ENCODE measurements around the gene KLHDC3.
"Not testable (repeated sequence)": the region's sequence is repeated elsewhere in the genome, so short reads cannot be mapped to it uniquely, and the experiment has no call there.

KLHDC3 gene

DNA sequence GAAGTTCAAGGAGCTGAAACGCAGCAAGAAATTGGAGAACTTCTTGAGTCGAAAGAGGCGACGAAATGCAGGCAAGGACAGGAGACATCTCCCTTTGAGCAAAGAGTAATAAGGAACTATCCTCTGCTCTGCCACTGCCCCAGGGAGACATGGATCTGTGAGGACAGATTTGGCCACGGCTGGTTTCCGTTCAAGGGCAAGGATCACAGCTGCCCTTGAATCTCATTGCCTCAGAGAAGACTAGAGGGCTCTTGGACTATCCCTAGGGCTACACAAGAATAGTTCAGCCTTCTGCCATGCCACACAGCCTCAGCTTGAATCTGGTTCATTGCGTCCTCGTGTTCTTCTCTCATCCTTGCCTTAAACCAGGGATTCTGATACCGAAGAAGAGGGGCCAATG lies 15.1 kb downstream of the KLHDC3 start:
- DNase-seq, result no peak

DNA sequence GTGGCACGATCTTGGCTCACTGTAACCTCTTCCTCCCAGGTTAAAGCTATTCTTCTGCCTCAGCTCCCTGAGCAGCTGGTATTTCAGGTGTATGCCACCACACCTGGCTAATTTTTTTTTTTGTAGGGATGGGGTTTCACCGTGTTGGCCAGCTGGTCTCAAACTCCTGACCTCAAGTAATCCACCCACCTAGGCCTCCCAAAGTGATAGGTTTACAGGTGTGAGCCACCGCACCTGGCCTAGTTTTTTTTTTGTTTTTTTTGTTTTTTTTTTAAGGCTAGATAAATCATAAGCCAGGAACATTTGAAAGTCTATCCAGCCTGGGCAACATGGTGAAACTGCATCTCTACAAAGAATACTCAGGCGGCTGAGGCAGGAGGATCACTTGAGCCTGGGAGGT lies 18.3 kb downstream of the KLHDC3 start:
- no peak for DNase-seq

DNA sequence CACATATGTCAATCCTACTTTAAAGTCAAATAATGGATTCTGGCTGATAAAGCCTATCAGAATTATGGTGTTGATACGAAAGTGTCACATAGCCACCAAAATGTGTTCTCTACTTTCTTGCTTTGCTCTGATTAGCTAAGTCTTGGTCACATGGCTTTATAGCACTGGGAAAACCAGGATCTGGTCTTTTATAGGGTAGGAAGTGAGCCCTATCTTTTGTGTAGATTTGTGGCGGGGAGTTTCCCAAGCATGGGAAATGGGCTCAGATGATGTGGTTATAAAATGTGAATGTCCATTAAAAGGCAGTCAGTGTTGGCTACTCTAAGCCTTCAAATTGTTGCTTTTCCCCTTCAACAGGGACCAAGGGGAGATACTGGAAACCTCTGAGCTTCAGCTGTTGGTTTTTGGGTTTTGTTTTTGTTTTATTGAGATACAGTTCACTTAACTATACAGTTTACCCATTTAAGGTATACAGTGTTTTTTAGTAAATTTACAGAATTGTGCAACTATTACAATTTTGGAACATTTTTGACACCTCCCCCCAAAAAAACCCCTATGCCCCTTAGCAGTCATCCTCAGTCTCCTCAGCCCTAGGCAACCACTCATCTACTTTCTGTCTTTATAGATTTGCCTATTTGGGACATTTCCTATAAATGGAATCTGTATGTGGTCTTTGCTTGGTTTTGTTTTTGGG lies 19.6 kb downstream of the KLHDC3 start:
- no peak for DNase-seq

DNA sequence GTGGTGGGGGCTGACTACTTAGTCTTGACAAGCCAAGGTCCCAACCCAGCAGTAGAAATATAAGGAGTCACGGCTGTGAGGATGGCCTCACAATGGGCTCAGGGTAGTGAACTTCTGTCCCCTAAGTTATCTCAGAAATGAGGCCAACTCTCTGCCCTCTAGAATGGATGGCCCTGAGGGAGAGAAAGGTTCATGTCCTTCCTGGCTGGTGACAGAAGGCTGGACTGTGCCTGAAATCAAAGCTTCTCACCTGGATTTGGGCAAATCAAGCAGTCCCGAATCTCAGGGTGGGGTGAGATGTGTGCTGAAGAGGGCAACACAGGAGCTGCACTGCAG lies 20.1 kb downstream of the KLHDC3 start:
- no peak for DNase-seq

DNA sequence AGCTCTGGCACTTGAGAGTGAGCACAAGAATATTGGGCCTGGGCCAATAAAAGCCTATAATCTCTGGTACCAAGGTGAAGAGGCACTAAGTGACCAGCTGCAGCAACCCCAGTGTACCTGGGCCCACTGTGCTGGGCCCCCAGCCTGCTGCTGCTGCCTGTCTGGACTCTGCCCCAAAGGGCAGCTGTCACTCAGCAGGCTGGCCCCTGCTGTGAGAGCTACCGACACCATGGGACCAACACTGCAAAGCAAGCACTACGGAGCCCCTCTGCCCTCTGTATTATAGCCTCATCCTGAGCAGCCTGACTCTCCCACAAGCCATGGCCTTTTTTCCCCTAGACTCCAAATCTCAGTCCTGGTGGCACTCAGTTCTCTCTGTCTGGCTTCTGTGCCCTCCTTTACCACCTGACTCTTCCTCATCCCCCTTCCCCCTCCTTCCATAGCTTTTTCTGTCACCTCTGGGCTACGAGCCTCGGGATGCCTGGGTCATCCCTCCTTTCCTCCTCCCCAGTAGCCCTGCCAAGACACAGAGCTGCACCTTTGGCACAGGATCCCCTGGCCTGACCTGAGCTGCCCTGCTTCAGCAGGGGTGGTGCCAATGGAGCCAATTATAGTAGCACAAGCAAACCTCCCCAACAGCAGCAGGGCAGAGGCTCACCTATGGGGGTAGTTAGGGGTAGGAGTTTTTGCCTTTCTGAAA lies 21.6 kb downstream of the KLHDC3 start:
- DNase-seq, result no peak

DNA sequence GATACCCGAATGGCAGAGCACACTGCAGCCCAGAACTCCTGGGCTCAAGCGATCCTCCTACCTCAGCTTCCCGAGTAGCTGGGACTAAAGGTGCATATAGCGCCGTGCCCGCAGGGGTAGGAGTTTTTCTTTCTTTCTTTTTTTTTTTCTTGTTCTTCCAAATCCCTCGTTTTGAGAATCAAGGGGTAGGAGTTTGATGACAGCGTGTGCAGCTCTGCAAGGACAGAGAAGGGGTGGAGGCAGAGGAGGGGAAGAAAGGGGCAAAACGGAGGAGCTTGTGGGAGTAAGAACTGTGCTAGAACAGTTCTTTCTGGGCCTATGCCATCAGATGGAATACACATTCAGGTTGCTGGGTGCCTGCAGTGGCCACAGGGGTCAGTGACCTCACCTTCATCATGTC lies 22.7 kb downstream of the KLHDC3 start:
- no peak for DNase-seq

DNA sequence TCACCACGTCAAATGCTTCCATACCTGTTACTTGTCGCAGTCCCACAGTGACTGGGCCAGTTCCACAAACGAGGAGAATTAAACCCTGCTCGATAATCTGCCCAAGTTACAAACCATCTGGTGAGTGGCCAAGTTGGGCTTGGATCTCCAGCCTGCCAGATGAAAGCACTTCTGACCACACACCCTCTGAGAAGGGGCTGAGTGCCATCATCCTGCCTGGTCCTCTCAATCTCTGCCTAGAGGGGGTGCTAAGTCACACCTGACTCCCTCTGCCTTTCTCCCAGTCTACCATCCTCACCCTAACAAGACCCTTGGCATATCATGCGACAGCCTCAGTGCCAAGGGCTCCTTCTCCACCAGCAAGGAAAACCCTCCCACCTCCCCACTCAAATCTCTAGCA lies 23.1 kb downstream of the KLHDC3 start:
- no peak for DNase-seq

DNA sequence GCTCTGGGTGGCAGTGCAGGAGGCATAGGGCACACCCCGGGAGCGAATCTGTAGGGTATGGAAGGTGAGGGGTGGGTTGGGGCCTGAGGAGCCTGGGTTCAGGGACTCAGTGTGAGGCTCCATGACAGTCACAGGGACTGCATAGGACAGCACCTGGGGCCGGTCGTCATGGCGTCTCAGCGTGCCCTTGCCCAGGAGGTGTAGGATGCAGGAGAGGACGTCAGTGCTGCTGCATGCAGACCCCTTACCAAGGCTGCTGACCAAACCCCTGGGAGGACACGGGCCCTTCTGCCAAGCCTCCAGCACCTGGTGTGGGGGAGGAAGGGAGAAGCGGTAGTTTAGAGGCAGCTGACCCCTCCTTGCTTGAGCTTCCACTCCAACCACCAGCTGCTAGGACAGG lies 23.7 kb downstream of the KLHDC3 start:
- no peak for DNase-seq

DNA sequence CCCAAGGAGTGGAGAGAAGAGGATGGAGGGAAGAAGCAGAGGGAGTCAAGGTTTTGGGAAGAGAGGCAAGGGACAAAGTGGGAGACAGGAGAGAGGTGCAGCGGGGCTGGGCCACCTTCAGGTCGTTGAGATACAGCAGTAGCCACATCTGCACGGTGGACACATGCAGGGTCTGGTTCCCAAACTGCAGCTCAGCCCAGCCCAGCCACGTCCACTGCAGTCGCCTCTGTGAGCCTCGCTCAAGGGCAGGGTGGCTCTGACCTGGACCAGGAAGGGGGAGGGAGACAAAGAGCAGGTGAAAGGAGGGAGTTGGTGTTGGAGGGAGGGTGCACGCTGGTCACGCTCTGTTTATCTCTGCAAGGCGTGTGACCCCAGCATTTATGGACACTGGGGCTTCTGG lies 24.7 kb downstream of the KLHDC3 start:
- no peak for DNase-seq

DNA sequence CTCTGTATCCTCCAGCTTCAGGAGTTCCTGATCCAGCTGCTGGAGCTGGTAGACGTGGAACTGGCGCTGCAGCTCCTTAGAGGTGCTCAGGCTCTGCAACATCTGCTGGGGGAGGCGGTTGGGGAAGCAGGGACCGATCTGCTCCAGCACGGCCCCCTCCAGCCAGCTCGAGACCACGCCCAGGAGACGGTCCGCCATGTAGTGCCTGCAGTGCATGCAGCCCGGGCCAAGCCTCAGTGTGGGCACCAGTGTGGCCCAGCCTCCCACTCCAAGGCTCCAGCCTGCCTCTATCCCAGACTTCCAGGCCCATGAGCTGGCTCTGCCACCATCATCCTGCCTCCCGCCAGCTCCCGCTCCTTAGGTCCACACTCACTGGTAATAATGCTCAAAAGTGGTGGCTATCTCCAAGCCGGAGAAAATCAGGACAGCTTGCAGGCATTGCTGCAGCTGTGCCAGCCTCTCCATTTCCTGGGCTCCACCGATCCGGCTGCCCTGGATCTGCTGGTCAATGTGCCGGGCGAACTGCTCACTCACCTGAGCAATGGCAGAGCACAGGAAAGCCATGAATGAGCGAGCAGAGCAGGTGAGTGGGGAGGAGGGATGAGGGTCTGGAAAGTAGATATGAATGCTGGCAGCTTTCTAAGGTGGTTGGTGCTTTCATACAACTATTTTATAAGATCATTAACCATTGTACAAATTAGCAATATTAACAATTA lies 26.7 kb downstream of the KLHDC3 start:
- no peak for DNase-seq

DNA sequence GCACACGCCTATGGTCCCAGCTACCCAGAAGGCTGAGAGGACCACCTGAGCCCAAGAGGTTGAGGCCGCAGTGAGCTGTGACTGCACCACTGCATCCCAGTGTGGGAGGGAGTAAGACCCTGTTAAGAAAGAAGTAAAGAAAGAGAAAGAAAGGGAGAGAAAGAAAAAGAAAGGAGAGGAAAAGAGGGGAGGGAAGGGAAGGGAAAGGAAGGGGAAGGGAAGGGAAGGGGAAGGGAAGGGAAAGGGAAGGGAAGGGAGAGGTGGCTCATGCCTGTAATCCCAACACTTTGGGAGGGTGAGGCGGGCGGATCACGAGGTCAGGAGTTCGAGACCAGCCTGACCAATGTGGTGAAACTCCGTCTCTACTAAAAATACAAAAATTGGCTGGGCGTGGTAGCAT lies 27.4 kb downstream of the KLHDC3 start:
- not testable (repeated sequence) for DNase-seq

DNA sequence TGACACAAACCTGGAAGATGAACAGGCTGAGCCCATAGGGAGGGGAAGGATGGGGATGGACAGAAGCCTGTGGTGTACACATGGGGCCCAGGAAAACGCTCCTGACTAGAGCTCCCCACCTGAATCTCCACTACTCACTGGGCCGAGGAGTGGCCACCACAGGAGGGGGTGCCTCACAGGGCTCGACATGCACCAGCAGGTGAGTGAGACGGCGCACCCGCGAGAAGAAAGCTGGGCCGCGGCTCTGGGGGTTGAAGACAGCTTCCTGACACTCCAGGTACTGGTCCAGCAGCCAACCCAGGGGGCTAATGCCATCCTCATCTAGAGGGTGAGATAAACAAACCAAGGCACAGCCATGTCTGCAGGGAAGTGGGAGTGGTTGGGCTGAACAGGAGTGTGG lies 29.3 kb downstream of the KLHDC3 start:
- no peak for DNase-seq

DNA sequence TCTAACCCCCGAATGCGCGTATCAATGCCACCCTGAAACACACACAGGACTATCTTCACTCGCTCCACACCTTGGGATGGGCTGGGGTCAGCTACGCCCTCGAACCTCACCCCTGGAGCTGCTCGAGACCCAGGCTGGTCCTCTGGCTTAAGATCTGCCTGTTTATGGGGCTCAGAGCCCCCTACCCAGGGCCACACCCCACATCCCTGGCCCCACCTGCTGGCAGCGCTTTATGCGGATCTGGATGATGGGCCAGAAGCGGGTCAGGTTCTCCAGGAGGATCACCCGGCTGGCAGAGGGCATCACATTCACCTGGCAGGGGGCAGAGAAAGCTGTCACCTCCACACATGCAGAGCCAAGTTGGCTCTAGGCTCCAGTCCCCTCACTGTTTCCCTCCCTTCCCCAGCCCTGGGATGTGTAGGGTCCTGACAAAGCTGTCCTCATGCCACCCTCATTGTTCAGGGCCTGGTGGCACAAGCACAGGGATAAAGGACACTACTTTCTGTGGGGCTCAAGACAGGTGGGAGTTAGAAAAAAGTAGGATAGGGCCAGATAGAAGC lies 31.4 kb downstream of the KLHDC3 start:
- DNase-seq, result no peak

DNA sequence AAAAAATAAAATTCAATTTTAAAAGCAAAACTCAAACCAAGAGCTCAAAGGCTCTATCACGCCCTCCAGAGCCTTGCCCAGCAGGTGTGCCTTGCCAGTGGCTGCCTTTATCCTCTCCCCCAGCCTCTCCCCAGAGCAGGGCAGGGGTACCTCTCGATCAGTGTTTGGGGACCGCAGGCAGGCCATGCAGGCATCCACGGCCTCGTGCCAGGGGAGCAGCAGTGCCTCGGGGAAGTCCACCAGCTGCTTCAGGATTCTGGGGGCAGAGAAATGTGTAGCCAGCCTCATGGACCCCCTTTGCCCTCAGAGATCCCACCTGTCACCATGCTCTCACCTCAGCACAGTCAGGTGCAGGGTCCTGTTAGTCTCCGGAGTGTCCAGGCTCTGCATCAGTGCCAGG lies 33.9 kb downstream of the KLHDC3 start:
- no peak for DNase-seq

DNA sequence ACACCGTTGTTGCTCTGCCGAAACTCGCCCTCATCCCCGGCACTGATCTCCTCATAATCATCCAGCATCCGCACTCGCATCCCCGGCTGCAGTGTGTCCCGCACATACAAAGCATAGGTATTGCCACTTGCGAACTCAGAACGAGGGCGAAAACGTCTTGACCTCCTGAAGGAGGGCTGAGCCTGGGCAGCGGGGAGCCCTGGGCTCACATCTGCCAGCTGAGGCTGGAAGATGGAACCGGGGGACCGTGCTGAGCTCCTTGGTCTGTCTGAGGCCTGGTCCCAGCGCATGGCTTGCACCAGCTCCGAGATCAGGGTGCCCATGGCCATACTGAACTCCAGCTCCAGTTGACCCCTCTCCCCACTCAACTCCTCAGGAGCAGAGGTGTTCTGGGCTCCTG lies 36.9 kb downstream of the KLHDC3 start:
- no peak for DNase-seq

DNA sequence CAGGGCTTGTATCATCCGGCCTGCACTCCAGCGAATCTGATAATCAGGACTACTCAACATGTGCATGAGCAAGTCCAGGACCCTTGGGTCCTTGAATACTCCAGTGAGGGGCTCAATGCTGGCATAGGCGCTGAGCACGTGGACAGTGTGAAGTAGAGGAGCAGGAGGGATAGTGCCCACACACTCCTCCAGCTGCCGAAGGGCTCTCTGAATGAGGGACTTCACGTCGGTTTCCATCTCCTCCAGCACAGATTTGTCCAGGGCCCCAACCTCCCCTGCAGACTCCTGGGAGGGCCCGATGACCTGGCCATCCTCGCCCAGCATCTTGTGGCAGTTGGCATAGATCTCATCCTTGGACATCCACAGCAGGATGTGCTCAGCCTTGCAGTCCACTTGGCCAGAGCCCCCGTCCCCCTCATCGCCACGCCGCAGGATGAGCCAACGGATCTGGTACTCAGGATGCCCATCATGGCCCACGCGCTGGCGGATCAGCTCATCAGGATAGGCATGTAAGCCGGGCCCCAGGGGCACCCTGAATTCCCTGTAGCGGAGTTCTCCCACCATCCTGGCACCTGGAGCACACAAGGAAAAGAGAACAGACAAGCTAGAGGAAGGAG lies 38.3 kb downstream of the KLHDC3 start:
- no peak for DNase-seq

DNA sequence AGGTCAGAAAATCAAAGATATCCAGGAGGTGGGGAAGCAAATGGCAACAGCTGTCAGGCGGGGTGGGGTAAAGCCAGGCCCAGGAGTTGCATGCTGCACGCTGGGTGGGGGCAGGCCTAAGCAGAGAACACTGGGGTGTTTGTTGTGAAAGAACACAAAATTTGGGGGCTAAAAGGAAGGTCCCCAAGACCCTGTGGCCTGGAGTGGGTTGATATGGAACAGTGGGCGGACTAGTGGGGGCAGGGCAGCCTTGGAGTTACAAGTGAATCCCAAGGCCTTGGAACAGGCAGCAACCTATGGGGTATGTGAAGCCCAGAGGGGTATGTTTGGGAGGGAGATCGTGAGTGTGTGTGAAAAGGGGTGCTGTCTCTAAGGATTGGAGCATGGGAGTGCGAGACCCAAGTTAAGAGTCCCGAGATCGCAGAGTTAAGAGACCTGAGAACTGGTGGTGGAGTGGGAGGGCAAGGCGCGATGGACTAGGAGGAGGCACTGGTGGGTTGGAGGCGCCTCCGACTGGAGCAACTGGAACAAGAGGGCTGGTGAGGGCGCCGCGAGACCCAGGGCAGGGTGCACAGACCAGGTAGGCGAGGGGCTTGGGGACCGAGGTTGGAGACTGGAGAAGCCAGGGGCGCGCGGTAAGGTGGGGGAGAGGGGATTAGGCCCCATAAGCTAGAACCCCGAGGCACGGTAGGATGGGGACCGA lies 38.9 kb downstream of the KLHDC3 start:
- DNase-seq, result peak; percentile 8 to 50 (median 32)

DNA sequence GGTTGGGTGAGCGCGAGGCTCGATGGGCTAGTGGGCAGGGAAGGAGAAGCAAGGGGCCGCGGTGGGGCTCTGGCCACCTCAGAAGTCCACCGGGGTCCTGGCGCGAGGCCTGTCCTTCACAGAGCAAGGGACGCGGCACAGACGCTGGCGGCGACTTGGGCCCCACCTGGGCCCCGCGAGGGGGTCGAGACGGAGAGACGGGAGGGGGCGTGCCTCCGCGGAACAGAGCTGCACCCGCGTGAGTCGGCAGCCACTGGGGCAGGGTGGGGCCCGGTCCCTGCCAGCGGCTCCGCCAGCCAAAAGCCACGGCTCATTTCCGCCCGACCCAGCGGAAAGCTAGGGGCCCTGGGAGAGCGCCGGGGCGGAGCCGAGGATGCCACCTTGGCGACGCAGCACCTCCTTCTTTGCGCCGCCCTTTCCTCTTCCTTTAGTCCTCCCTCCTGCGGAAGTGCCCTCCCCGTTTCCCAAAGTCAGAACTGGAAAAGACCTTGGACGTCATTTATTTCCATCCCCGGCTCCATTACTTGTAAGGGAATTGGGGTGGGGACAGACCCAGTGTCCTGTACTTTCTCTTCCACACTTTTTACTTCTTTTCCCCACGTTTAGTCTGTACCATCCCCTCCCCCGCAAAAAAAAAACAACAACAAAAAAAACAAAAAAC lies 39.6 kb downstream of the KLHDC3 start, which contains the start of gene CUL7:
Gene CUL7 (minus strand): TSS at position 307 of the 661 bp plus-strand sequence. CDS start 1,063 bp downstream, outside the sequence.
- DNase-seq, result peak; percentile 93 to 97 (median 95)

DNA sequence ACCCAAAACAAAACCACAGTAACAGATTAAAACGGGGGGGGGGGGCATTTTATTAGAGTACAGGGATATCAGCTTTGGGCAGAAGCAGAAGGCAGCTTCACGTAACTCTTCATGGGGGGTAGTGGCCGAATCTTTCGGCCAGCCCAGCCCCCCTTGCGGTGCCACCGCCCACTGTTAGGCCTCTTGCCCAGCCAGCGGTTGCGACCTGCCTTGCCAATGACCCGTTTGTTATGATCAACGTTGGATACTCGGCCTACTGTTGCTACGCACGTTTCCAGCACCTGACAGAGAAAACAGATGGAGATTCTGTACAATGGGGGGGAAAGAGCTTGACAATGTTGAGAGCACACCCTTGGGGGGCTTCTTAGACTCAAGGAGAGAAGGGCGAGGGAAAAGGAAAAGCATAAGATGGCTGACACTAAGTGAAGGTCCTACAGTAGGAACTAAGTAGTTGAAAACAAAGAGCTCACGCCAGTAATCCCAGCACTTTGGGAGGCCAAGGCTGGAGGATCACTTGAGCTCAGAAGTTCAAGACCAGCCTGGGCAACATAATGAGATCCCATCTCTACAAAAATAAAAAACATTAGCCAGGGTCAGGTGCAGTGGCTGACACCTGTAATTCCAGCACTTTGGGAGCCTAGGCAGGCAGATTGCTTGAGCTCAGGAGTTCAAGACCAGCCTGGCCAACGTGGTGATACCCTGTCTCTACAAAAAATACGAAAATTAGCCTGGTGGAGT lies 40.3 kb downstream of the KLHDC3 start:
- DNase-seq, result no peak

DNA sequence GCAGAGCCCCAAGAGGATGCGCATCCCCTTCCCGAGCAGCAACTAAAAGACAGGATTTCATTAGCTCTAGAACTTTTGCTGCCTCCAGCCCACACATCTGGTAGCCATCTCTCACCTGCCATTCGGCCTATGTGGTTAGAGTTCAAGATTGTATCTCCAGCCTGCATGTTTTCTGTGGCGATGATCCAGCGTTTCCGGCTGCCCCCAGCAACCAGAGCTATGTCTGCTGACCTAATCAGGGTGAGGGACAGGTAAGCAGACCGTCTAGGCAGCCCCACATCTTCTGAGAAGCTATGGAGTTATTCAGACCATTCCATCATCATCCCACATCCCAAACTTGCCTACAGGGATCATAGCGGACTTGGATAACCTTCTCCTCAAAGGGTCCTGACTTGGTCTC lies 41.9 kb downstream of the KLHDC3 start:
- no peak for DNase-seq

DNA sequence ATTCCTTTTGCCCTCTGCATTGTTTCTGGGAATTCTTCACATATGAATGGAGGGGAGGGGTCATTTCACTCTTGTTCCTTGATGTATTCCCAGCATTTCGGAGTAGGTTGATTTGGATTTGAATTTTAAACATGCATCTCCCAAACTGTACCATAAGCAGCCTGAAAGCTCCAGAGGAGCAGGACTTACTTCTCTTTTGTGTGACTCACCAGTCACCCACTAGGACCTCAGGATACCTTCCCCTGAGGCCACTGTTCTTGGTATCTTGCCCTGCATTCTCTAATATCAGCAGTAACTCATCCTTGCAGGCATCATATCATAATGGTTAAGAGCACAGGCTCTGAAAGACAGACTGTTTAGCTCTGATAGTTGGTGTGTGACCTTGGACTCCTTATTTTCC lies 44.5 kb downstream of the KLHDC3 start:
- peak; percentile 34 to 62 (median 37) for DNase-seq

All from suppressor macrophage (primary cell).